ENCODE measurements around the gene YWHAQ.

DNA sequence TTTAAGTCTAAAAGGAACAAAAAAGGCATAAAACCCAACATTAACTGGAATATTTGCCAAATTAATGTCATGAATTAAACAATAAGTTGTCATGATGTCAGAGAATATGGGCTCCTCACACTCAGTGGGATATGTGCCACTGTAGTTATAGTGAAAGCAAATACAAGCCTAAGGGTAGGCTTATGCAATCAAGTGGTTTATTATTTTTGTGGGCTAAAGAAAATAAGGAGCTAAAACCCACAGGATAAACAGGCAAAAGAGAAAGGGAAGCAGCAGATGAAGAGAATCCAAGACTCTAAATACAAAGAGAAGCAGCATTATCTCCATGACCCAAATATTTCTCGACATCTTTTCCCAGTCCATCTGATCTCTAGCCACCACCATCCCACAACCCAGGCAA lies 17.5 kb downstream of the YWHAQ start:
- TF ChIP-seq, protein P1, sequence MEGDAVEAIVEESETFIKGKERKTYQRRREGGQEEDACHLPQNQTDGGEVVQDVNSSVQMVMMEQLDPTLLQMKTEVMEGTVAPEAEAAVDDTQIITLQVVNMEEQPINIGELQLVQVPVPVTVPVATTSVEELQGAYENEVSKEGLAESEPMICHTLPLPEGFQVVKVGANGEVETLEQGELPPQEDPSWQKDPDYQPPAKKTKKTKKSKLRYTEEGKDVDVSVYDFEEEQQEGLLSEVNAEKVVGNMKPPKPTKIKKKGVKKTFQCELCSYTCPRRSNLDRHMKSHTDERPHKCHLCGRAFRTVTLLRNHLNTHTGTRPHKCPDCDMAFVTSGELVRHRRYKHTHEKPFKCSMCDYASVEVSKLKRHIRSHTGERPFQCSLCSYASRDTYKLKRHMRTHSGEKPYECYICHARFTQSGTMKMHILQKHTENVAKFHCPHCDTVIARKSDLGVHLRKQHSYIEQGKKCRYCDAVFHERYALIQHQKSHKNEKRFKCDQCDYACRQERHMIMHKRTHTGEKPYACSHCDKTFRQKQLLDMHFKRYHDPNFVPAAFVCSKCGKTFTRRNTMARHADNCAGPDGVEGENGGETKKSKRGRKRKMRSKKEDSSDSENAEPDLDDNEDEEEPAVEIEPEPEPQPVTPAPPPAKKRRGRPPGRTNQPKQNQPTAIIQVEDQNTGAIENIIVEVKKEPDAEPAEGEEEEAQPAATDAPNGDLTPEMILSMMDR (IDR thresholded peaks at IDR 0.05) = no peak
- TF ChIP-seq POLR2A (IDR thresholded peaks at IDR 0.05) = no peak

Data from testis (tissue), 2 donors.